Measurements from ENCODE around the gene TMEM120B.
"Not testable (repeated sequence)": the region's sequence is repeated elsewhere in the genome, so short reads cannot be mapped to it uniquely, and the experiment has no call there.

Gene TMEM120B

DNA sequence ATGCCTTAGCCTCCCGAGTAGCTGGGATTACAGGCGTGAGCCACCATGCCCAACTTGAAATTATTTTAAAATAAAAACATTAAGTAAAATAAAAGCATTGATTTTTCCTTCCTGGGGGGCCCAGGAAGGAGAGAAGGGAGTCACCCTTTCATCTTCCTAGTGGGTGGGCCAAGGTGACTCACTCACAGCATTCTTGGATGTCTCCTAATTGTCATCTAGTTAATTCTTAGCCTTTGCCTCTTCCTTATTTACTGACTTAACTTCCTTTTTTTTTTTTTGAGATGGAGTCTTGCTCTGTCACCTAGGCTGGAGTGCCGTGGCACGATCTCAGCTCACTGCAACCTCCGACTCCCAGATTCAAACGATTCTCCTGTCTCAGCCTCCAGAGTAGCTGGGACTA is 29.2 kb downstream of the TMEM120B start:
- FAIRE-seq (no peak), DNase-seq (ENCODE audit: low spot score) (no peak)

GRCh38 chr12:121745545-121745944 is 33.0 kb downstream of the TMEM120B start:
- not testable (repeated sequence) for FAIRE-seq; DNase-seq (ENCODE audit: low spot score)

GRCh38 chr12:121748218-121748570 is 35.6 kb downstream of the TMEM120B start:
- DNase-seq (ENCODE audit: low spot score) = no peak
- FAIRE-seq = no peak

GRCh38 chr12:121748571-121749265 is 36.2 kb downstream of the TMEM120B start:
- DNase-seq (ENCODE audit: low spot score) (peak; percentile 65), FAIRE-seq (peak; percentile 92)

DNA sequence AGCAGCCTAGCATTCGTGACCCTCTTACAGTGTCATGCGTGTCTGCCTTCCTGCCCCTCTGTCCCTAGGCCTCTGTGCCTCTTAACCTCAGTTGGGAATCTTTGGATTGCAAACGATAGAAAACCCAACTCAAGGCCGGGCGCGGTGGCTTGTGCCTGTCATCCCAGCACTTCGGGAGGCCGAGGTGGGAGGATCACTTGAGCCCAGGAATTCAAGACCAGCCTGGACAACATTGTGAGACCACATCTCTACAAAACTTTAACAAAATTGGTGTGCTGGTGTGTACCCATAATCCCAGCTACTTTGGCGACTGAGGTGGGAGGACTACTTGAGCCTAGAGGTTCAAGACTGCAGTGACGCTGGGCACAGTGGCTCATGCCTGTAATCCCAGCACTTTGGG is 36.7 kb downstream of the TMEM120B start:
- FAIRE-seq = no peak
- DNase-seq (ENCODE audit: low spot score) = no peak

GRCh38 chr12:121750507-121750955 is 38.0 kb downstream of the TMEM120B start:
- FAIRE-seq (peak; percentile 72), DNase-seq (ENCODE audit: low spot score) (no peak)

- DNase-seq (ENCODE audit: low spot score) (no peak), FAIRE-seq (no peak)
These were observed 38.5 kb downstream of the TMEM120B start for GRCh38 chr12:121751034-121751433.

DNA sequence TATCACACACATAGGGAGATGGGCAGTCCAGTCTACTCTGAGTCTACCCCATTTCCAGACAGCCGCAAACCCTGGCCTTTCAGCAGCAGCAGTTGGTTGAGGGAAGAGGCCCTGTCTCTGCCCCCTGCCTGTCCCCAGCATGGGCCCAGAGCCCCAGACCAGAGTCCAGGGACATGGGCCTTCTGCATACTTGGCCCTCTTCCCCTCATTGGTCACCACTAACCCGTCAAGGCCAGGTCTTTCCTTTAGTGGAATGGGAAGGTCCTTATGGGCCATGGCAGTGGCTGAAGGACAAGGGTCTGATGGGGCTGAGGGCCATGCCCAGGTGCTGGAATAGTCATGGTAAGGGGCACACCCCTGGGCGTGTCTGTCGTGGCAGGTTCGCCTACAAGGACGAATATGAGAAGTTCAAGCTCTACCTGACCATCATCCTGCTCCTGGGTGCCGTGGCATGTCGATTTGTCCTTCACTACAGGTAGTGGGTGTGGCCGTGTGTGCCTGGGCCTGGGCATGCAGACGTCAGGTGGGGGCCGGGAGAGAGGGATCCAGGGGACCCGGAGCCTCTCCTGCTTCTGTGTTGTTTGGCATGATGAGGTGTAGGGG is 39.3 kb downstream of the TMEM120B start:
- FAIRE-seq = no peak
- no peak for DNase-seq (ENCODE audit: low spot score)

DNA sequence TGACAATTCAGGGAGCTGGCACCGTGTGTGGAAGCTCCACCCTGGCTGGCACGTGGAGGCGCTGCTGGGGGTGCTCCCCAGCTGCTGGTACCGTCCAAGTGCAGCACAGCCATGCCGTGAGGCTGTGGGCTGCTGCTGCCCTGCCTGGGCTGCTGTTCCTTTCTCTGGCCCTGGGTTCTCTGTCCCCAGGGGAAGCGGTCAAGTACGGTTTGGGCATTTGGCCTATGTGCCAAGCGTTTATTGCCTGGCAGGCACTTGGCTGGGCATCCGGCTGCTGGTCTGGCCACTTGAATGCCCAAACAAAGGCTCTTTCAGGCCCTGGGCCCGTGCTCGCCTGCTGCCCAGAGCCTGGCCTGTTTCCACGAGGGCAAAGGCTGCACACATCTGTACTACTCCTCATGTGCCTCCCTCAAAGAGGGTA is 41.3 kb downstream of the TMEM120B start:
- FAIRE-seq (no peak), DNase-seq (ENCODE audit: low spot score) (no peak)

DNA sequence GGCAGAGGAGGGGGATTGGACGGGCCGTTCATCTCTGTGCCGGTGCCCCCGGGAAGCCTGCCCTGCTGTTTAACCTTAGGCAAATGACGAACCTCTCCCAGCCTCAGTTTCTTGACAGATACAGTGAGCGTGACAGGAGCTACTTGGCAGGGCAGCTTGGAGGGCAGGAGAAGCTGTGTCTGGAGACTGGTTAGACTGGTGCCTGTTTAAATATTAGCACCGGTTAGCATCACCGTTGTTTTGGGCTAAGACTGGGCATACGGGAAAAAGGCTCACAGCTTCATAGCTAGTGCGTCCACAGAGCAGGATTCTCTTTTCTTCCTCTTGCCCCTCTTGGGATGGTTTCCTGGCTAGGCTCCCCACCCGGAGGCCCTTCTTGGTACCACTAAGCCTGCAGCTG is 42.3 kb downstream of the TMEM120B start:
- DNase-seq (ENCODE audit: low spot score) (no peak), FAIRE-seq (no peak)

GRCh38 chr12:121755591-121755990 is 43.0 kb downstream of the TMEM120B start:
- FAIRE-seq = no peak
- DNase-seq (ENCODE audit: low spot score) = no peak

GRCh38 chr12:121758536-121758935 is 46.0 kb downstream of the TMEM120B start:
- peak; percentile 86 for FAIRE-seq

DNA sequence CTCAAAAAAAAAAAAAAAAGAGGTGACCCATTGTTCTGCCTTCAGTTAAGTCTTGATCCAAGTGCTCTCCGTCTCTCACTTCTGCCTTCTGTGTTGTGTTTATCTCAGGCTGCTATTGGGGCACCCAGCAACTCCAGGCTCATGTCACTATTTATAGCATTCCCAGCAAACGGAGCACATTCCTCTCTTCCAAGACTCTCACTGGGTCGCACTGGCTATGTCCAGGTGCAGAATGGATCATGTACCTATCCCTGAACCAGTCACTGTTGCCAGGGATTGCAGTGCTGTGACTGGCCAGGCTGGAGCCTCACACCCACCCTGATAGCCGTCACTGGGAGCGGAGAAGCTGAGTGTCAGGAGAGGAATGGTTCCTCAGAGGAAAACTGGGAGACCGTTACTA is 49.7 kb downstream of the TMEM120B start:
- DNase-seq (ENCODE audit: low spot score) = no peak

More at GRCh38 chr12:121758536-121758935, 46.0 kb downstream of the TMEM120B start:
- not testable (repeated sequence) for DNase-seq (ENCODE audit: low spot score)

GRCh38 chr12:121764808-121765207 is 52.3 kb downstream of the TMEM120B start:
- no peak for DNase-seq (ENCODE audit: low spot score)
- no peak for FAIRE-seq

More for the DNA sequence above, 49.7 kb downstream of the TMEM120B start:
- no peak for FAIRE-seq

DNA sequence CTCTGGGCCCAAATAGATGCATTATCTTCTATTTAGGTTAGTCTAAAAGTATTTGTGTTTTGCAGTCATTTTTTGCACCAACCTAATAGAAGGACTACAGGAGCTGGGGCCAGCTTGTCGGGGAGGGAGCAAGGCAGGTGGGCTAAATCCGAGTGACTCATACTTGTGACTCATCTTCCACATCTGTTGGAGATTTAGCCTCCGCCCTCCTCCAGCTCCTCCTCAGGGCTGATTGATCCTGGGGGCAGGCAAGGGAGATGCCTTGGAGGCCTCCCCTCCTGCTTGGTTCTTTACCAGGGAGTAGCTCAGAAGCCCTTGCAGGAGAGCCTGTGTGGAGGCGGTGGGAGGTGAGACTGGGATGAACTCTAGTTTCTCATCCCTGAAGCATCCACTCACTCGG is 53.0 kb downstream of the TMEM120B start:
- DNase-seq (ENCODE audit: low spot score) (peak; percentile 85), FAIRE-seq (peak; percentile 89)

DNA sequence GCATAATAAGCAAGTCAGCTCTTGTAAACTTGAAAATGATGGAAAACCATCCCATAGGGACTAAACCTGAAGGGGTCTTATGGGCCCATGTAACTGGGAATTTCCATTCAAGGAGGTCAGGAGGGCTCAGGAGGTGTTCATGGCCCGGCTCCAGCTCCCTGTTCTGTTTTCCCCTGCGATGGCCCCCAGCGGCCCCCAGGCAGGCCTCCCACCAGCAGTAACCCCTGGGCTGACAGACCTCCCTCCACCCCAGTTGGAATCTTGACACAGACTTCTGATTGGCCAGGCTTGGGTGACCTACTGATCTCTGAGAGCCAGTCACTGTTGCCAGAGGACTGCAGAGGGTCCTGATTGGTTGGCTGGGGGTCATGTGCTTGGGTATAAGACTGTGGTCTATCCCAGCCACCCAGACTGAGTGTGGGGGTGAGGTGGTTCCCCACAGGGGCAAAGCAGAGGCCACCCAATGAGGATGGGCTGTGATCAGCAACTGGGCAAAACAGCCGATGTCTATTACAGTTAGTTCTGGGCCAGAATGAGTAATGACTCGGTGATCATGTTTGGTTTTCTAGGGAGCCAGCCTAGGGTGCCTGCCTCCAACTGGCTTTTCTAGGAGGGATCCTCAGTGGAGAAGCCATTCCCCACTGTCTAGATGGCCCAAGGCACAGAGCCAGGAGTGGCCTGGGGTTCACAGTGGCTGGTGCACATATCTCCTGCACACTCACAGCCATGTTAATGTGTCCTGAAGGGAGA is 53.9 kb downstream of the TMEM120B start:
- no peak for DNase-seq (ENCODE audit: low spot score)
- no peak for FAIRE-seq

DNA sequence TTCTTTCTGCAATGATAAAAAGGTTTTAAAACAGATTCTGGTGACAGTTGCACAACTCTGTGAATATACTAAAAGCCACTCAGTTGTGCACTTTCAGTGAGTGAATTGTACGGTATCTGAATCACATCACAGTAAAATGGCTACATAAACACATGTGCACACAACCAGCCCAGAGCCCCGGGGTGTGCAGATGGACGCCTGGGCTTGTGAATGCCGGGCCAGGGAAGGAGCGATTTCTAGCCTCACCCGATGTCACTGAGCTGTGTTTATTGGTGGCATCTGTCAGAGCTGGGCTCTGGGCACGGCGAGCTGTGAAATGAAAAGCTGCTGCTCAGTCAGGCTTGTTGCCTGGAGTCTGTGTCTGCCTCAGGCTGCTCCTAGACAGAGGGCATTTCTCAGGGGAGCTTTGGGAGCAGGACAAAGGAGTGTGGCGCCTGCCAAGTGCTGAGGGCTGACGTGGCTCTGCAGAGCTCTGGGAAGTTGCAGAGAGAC is 55.0 kb downstream of the TMEM120B start:
- DNase-seq (ENCODE audit: low spot score) = no peak
- FAIRE-seq = no peak

DNA sequence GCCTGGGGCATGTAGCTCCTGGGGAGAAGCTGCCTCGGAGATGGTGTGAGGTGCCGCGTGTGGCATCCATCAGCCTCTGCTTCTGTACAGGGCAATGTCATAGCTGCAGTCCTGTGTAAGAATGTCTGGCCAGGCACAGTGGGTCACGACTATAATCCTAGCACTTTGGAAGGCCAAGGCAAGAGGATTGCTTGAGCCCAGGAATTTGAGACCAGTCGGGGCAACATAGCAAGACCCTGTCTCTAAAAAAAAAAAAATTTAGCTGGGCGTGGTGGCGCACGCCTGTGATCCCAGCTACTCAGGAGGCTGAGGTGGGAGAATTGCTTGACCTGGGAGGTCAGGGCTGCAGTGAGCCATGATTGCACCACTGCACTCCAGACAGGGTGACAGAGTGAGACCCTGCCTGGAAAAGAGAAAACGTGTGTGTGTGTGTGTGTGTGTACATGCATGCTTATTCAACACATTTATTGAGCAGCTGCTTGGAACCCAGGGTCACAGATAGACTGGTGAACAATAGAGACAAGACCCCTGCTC is 56.8 kb downstream of the TMEM120B start:
- no peak for DNase-seq (ENCODE audit: low spot score)
- no peak for FAIRE-seq

GRCh38 chr12:121769831-121770301 is 57.3 kb downstream of the TMEM120B start:
- FAIRE-seq = no peak
- no peak for DNase-seq (ENCODE audit: low spot score)

DNA sequence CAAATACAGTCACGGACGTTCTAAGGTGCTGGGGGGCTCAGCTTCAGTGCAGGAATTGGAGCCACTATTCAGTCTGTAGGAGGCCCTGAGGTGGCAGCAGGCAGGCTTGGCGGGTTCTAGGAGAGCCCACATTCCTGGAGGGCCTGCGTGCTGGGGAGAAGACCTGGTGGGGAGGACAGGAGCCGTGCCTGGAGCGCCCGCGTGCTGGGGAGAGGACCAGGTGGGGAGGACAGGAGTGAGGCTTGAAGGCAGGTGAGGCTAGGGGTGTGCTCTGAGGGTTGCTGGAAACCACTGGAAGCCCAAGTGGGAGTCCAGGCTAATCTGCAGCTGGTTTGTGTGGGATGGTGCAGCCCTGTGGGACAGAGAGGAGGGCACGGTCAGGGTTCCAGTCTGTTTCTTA is 57.8 kb downstream of the TMEM120B start:
- no peak for DNase-seq (ENCODE audit: low spot score)
- FAIRE-seq = no peak

DNA sequence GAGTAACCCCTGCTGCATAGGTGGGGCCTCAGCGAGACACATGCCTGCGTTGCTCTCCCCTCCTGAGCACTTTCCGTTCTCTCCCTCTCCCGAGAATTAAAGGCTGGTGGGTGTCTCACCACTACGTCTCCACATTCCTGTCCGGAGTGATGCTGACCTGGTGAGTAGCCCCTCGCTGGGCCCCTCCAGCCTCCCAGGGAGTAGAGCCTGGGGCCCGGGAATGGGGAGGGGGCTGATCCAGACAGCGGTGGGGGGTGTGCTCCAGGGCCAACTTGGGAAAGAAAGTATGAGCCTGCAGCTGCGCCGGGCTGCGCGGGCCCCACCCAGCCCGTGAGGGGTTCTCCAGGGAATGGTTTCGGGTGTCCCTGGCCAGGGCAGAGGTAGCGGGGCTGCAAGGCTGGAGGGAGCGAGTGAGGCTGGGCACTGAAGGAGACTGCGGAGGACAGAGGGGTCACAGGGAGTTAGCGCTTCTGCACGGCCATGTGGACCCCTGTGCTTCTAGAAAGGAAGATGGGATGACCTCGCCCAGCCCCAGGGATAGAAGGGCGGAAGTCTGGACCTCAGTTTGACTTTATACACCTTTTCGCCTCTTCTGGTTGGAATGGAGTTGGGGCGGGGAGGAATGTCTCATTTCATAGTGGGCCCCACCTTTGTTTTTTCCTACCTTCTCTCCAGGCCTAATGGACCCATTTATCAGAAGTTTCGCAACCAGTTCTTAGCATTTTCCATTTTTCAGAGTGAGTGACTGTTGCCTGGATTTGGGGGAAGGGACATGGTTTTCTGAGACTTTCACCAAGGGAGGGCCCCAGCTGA is 58.5 kb downstream of the TMEM120B start:
- FAIRE-seq (no peak), DNase-seq (ENCODE audit: low spot score) (no peak)

Data from urothelium cell line (cell line).